ENCODE measurements around the gene AQP10. TPM values are rescaled to one million over a fixed set of nuclear protein-coding genes. Genes with fewer than 3 reads are reported as not detected.

Gene AQP10
- total and polyA plus RNA-seq, 11 donors, result 0.15 to 1.2 (median 0.55) TPM; not detected in 3

DNA sequence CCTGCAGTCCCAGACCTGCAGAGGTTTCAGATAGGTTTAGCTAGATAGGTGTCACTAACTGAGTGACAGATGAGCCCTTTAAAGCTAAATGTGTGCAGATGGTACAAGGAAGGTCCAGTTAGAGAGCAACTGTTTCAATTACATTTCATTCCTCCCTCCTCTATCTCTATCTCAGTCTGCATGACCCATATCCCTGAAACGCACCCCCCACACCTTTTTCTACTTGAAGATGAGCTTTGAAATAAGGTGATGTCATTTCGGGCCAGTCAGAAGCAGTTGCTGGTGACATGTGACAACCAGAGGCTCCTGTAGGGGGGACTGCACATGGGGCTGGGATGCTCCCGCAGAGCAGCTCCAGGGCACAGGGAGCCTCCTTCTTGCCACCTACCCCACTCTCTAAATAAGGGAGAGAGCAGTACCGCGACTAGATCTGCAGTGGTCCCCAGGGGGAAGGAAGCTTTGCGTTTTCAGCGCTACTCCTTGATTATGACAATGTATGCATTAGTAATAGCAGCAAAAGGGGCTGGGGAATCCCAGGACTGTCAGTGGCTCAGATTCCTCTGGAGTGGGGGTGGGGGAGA lies 8.7 kb downstream of the AQP10 start:
- peak overlapping the region in 2 of 12 donors; percentile 20 to 94 for H3K27ac ChIP-seq
- 78 to 84% (median 81%) methylated on average over 7 of the region's 7 CpGs for WGBS, 4 donors

DNA sequence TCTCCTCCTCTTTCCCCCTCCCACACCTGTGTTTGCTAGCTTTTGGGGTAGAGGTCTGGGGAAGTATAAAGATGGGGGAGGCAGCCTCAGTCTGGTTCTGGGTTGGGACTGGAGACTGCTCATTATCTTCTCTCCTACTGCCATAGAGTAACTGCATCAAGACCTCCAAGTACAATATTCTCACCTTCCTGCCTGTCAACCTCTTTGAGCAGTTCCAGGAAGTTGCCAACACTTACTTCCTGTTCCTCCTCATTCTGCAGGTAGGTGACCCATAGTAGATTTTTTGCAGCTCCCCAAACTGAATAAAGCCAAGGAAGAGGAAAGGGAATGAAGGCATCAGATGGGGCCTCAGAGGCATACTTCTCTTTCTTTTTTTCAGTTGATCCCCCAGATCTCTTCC lies 9.8 kb downstream of the AQP10 start:
- Histone ChIP-seq H3K4me1 (peaks cover 0 to 68% (median 34%) of the 10 kb centered on the region in 12 donors), H3K27ac (peak overlapping the region in 1 of 12 donors; percentile 55), H3K36me3 (peaks cover 0 to 54% (median 40%) of the 10 kb centered on the region in 9 donors), H3K9me3 (no peaks in the 10 kb centered on the region), H3K27me3 (peaks cover 0 to 3% (median 0%) of the 10 kb centered on the region in 9 donors), H3K4me3 (no peak overlapping the region)
- no peak for TF ChIP-seq POLR2A (IDR thresholded peaks at IDR 0.05)
- TF ChIP-seq, protein P1, sequence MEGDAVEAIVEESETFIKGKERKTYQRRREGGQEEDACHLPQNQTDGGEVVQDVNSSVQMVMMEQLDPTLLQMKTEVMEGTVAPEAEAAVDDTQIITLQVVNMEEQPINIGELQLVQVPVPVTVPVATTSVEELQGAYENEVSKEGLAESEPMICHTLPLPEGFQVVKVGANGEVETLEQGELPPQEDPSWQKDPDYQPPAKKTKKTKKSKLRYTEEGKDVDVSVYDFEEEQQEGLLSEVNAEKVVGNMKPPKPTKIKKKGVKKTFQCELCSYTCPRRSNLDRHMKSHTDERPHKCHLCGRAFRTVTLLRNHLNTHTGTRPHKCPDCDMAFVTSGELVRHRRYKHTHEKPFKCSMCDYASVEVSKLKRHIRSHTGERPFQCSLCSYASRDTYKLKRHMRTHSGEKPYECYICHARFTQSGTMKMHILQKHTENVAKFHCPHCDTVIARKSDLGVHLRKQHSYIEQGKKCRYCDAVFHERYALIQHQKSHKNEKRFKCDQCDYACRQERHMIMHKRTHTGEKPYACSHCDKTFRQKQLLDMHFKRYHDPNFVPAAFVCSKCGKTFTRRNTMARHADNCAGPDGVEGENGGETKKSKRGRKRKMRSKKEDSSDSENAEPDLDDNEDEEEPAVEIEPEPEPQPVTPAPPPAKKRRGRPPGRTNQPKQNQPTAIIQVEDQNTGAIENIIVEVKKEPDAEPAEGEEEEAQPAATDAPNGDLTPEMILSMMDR (IDR thresholded peaks at IDR 0.05), result no peak
- no peak for ATAC-seq
- intact Hi-C loops (cut with DNase I), result loop anchor here in 8 of 10 donors (5.0 to 10.0 kb wide), 6 partner anchors 56 to 214 kb away; partner anchors contain the start of genes TPM3 (in 3 of the 8), HAX1 (in 2 of the 8) and CFAP141 (in 1 of the 8)
- no peak for DNase-seq

More for the DNA sequence above, 8.7 kb downstream of the AQP10 start:
- Histone ChIP-seq H3K9me3 (no peaks in the 10 kb centered on the region), H3K27me3 (peaks cover 0 to 3% (median 0%) of the 10 kb centered on the region in 9 donors), H3K4me3 (peak overlapping the region in 1 of 12 donors; percentile 72), H3K4me1 (peaks cover 0 to 64% (median 30%) of the 10 kb centered on the region in 12 donors), H3K36me3 (peaks cover 0 to 47% (median 36%) of the 10 kb centered on the region in 9 donors)
- TF ChIP-seq, protein P1 (IDR thresholded peaks at IDR 0.05), result no peak
- no peak for TF ChIP-seq POLR2A (IDR thresholded peaks at IDR 0.05)
- intact Hi-C loops (cut with DNase I), result loop anchor here in 8 of 10 donors (5.0 to 10.0 kb wide), 6 partner anchors 55 to 215 kb away; partner anchors contain the start of genes HAX1 (in 4 of the 8), TPM3 (in 4 of the 8) and CFAP141 (in 1 of the 8)
- no peak for ATAC-seq
- DNase-seq, result no peak

DNA sequence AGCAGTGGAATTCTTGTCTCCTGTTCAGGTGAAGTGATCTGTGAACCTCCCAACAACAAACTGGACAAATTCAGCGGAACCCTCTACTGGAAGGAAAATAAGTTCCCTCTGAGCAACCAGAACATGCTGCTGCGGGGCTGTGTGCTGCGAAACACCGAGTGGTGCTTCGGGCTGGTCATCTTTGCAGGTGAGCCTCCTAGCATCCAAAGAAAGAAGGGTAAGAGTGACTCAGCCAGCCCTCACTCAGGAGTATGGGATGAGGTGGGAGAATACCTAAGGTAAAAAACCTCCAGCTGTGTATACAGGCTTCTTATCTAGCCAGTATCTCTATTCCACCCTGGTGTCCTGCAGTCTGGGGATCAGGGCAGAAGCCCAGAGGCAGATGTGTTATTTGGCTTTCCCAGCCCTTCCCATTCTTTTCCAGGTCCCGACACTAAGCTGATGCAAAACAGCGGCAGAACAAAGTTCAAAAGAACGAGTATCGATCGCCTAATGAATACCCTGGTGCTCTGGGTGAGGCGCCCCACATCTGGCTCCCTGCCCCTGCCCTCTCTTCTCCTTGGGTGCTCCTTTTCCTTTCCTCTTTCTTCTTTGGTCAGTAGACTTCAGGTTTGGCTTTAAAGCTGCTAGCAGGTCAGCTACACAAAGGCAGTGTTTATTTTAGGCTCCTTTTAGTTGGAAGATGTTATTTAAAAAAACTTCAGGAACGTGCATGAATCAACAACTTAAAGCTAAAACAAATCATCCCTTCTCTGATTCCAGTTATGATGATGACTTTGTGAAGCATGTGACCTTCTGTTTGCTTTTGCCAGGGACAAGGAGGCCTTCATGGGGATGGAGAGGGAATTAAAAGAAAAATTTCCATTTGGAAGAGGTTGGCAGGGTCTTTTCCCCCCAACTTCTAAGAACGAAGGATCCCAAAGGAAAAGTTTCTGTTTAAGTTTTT lies 13.5 kb downstream of the AQP10 start:
- intact Hi-C loops (cut with DNase I), result loop anchor here in 8 of 10 donors (5.0 to 10.0 kb wide), 6 partner anchors 60 to 210 kb away; partner anchors contain the start of genes TPM3 (in 3 of the 8), HAX1 (in 2 of the 8) and CFAP141 (in 1 of the 8)
- H3K9me3 ChIP-seq, result no peaks in the 10 kb centered on the region
- H3K4me1 ChIP-seq, result peaks cover 0 to 41% (median 9%) of the 10 kb centered on the region in 12 donors
- no peak for DNase-seq
- peak overlapping the region in 7 of 12 donors; percentile 20 to 68 (median 34) for H3K27ac ChIP-seq
- peaks cover 0 to 84% (median 66%) of the 10 kb centered on the region in 9 donors for H3K36me3 ChIP-seq
- TF ChIP-seq, protein P1 (IDR thresholded peaks at IDR 0.05), result no peak
- TF ChIP-seq POLR2A (IDR thresholded peaks at IDR 0.05), result no peak
- 78 to 86% (median 84%) methylated on average over 13 of the region's 13 CpGs for WGBS, 4 donors
- no peaks in the 10 kb centered on the region for H3K27me3 ChIP-seq
- H3K4me3 ChIP-seq, result no peak overlapping the region
- no peak for ATAC-seq
